Dedifferentiated amniotic fluid mesenchymal stem cell (primary cell): Measurements from ENCODE around the gene TMPRSS7.

Experiments used
- DNase-seq: peaks from one replicate; pipeline ENCODE4 v3.0.0-alpha.2; 2016; ENCODE audit errors: extremely low spot score

The TMPRSS7 gene

DNA sequence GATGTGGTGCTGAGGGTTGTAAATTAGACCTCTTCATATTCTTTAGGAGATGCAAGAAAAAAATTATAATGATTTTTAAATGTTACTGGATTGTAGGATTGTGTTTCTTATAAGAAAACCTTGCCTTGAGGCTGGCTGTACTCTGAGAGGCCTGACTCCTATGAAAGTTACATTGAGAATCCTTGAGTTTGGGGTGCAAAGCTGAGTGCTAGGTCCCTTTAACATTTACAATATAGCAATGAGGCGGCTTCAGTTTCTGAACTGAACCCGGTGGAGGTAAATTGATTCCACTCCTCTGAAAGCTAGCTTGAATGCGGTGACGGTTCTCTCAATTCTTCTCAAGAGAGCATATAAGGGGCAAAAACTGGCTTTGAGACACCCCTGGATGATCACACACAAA is at the start of gene TMPRSS7:
Gene TMPRSS7, plus strand, starts transcription at position 301 of the 400 bp plus-strand sequence. CDS start 110 bp downstream, outside the sequence.
- no peak for DNase-seq

DNA sequence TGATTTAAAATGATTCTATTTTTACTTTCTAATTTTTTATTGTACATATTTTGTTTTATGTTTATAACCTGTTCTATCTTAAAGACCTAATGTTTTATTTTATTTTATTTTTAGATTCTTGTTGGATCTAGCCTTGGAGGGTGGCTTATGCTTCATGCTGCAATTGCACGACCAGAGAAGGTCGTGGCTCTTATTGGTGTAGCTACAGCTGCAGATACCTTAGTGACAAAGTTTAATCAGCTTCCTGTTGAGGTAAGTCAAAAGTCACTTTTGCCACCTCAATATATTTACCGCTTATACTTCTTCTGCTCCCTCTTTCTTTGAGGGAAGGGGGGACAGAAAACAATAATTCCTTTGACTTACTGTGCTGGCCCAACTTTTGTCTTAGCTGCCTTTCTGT is 47.7 kb upstream of the TMPRSS7 start:
- DNase-seq: no peak

GRCh38 chr3:111989061-111989678 is 45.4 kb upstream of the TMPRSS7 start:
- DNase-seq: peak; percentile 76

GRCh38 chr3:111993038-111993437 is 41.5 kb upstream of the TMPRSS7 start:
- no peak for DNase-seq

GRCh38 chr3:111998636-111999483 is 35.7 kb upstream of the TMPRSS7 start, which contains the start of gene TAGLN3:
TSS of gene TAGLN3 (plus strand) at chr3:111998922. CDS start at chr3:111999423, 501 bp downstream.
- no peak for DNase-seq

- DNase-seq: no peak
These were observed 34.8 kb upstream of the TMPRSS7 start for GRCh38 chr3:111999484-112000324.

- DNase-seq: no peak
These were observed 34.2 kb upstream of the TMPRSS7 start for GRCh38 chr3:112000367-112000771.

GRCh38 chr3:112000966-112001365 is 33.6 kb upstream of the TMPRSS7 start:
- no peak for DNase-seq

GRCh38 chr3:112001526-112001925 is 33.0 kb upstream of the TMPRSS7 start:
- no peak for DNase-seq

- no peak for DNase-seq
These were observed 32.2 kb upstream of the TMPRSS7 start for GRCh38 chr3:112002096-112002971.

GRCh38 chr3:112003321-112004080 is 31.0 kb upstream of the TMPRSS7 start:
- no peak for DNase-seq

DNA sequence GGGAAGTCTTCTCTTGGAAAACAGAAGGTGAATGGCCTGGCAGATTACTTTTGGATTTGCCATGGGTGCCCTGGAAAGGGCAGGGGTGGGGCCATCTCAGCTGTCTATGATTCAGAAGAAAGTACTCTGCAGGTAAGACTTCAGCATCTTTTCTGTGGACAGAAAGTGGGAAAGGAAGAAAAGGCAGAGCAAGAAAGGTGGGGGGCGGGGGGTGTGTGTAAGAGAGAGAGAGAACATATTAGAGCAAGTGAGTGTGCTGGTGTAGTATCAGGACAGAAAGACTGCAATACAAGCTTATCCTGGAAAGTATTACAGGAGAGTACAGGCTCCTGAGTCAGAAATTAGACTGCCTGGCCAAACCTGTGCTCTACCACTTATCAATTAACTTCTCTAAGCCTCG is 30.3 kb upstream of the TMPRSS7 start:
- no peak for DNase-seq

GRCh38 chr3:112004669-112005068 is 29.9 kb upstream of the TMPRSS7 start:
- DNase-seq: no peak

- DNase-seq: no peak
These were observed 29.4 kb upstream of the TMPRSS7 start for GRCh38 chr3:112005091-112005672.

GRCh38 chr3:112007633-112008032 is 26.9 kb upstream of the TMPRSS7 start:
- DNase-seq: peak; percentile 19

DNA sequence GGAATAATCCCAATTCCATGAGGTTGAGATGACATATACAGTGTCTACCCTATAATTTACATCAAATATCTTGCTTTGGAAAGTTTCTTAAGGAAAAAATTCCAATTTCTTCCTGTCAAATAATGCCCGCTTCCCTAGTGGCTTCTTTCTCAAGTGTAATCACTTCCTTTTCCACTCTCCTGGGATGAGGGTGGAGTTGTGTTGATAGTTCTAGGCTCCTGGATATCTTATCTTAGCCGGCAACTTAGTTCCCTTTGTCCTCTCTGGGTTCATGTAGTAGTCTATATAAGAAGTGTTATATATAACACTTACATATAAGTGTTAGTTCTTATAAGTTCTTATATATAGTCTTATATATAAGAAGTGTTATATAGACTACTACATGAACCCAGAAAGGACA is 24.9 kb upstream of the TMPRSS7 start:
- no peak for DNase-seq

GRCh38 chr3:112010636-112011035 is 23.9 kb upstream of the TMPRSS7 start:
- no peak for DNase-seq

DNA sequence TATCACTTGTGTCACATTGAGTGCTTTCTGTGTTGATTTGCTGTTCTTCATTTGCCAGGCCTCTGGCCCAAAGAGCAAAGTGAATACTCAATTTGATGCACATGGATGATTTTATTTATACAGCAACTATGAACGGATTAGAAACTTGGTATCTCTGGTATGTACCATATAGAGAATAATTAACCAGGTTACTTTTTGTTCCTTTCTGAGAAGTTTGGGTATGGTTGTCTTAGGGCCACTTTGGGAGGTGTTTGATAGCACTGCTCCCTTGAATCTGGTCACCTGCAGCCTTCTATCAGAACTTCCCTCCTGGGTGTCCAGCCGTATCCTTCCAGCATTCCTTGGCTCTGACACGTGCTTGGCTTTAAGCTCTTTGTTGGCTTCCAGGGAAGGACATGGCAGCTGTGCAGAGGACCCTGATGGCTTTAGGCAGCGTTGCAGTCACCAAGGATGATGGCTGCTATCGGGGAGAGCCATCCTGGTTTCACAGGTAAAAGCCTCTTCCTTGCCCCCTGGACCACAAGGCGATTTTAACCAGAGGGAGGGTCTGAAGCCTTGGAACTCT is 23.1 kb upstream of the TMPRSS7 start:
- DNase-seq: no peak

- no peak for DNase-seq
These were observed 22.1 kb upstream of the TMPRSS7 start for GRCh38 chr3:112012205-112012992.
